DOHH2 (cell line): ENCODE data around the gene ABTB2.

Experiments
- H3F3A ChIP-seq: fragments of 200-600 bp; sonication (generic), shearing (Covaris generic); 2 replicates; pipeline ENCODE4 v1.6.0; 2016; ENCODE audit warnings: antibody characterized with exemption, mild to moderate bottlenecking; ENCODE audit not compliant: control insufficient read depth, insufficient read depth
- H3K27ac ChIP-seq: fragments of 200-600 bp; sonication (generic); 2 replicates; pipeline ENCODE4 v1.5.1; 2014; ENCODE audit warnings: low read depth, mild to moderate bottlenecking, low read length, moderate library complexity
- H3K27me3 ChIP-seq: fragments of 200-600 bp; sonication (generic); 2 replicates; pipeline ENCODE4 v1.6.1; 2014; ENCODE audit warnings: mild to moderate bottlenecking, low read length, mixed read lengths; ENCODE audit not compliant: control insufficient read depth
- H3K36me3 ChIP-seq: fragments of 200-600 bp; sonication (generic); 2 replicates; pipeline ENCODE4 v1.6.1; 2014; ENCODE audit warnings: mild to moderate bottlenecking, low read length, moderate library complexity, mixed read lengths; ENCODE audit not compliant: control insufficient read depth
- H3K4me1 ChIP-seq: fragments of 200-600 bp; sonication (generic); 2 replicates; pipeline ENCODE4 v1.6.1; 2014; ENCODE audit warnings: mild to moderate bottlenecking, low read length, mixed read lengths; ENCODE audit not compliant: control insufficient read depth
- H3K4me2 ChIP-seq: fragments of 200-600 bp; sonication (generic); 2 replicates; pipeline ENCODE4 v1.6.0; 2014; ENCODE audit warnings: mild to moderate bottlenecking, low read length, moderate library complexity
- H3K4me3 ChIP-seq: fragments of 200-600 bp; sonication (generic); 2 replicates; pipeline ENCODE4 v1.5.1; 2014; ENCODE audit warnings: mild to moderate bottlenecking, low read length, mixed read lengths
- H3K79me2 ChIP-seq: fragments of 200-600 bp; sonication (generic); 2 replicates; pipeline ENCODE4 v1.6.1; 2014; ENCODE audit warnings: mild to moderate bottlenecking, low read length, mixed read lengths; ENCODE audit not compliant: control insufficient read depth
- H3K9me2 ChIP-seq: fragments of 200-600 bp; sonication (generic); replicated peaks from 2 replicates; pipeline ENCODE4 v1.6.1; 2014; ENCODE audit warnings: mild to moderate bottlenecking, low read length, mixed read lengths; ENCODE audit not compliant: control insufficient read depth
- H3K9me3 ChIP-seq: fragments of 200-600 bp; sonication (generic); 2 replicates; pipeline ENCODE4 v1.6.1; 2014; ENCODE audit warnings: antibody characterized with exemption, low read length, mixed read lengths; ENCODE audit not compliant: control insufficient read depth, insufficient read depth
- H4K20me1 ChIP-seq: fragments of 200-600 bp; sonication (generic); 2 replicates; pipeline ENCODE4 v1.6.0; 2014; ENCODE audit warnings: low read depth, mild to moderate bottlenecking, antibody characterized with exemption, low read length, moderate library complexity; ENCODE audit not compliant: control insufficient read depth, insufficient read depth
- EZH2phosphoT487 ChIP-seq: fragments of 200-600 bp; sonication (generic); IDR thresholded peaks from 2 replicates; pipeline ENCODE4 v1.6.1; 2017; ENCODE audit warnings: borderline replicate concordance, mild to moderate bottlenecking, antibody characterized with exemption, low read length, moderate library complexity, mixed read lengths
- TF ChIP-seq, protein P1 (sequence below): fragments of 200-600 bp; sonication (generic); IDR thresholded peaks from one replicate; pipeline ENCODE4 v1.5.1; 2014; ENCODE audit warnings: antibody characterized with exemption, mild to moderate bottlenecking, low read depth, low read length; ENCODE audit not compliant: poor library complexity, severe bottlenecking

Gene ABTB2

DNA sequence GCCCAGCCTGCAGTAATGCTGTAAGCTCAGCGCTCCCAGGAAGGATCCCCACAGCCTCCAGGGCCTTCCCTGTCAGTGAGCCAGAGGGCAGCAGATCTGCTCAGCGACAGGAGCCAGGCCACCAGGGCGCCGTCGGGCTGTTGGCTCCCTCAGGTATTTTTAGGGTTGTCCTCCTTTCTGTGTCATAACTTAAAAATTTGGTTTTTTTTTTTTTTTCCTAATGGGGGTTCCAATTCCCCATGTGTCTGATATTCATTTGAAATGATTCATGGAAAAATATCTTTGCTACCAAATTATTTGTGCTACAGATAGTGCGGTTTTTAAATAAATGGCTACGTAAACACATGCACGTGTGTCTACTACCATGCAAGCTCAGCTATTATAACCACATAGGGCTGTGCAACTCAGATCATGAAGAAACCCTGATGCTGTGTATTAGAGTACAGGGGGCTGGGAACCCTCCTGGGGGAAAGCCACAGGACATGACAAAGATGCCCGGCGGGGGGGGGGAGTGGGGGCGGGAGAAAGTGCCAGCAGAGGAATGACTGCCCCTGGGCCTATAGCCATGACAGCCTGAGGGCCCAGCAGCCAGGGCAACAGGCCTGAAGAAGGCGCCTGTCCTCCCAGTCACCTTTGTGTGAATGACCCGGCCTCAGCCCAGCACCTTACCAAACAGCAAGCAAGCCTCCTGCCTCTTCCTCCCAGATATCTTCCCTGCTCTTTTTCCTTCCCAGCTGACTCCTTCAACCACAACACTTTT, 163.1 kb downstream of the ABTB2 start:
- no peak overlapping the region for H3K4me3 ChIP-seq
- H4K20me1 ChIP-seq: no peaks in the 10 kb centered on the region
- no peaks in the 10 kb centered on the region for H3K36me3 ChIP-seq
- H3K9me2 ChIP-seq: no peaks in the 10 kb centered on the region
- no peaks in the 10 kb centered on the region for H3K9me3 ChIP-seq
- H3F3A ChIP-seq: no peaks in the 10 kb centered on the region
- H3K79me2 ChIP-seq: no peaks in the 10 kb centered on the region
- peaks cover 8% of the 10 kb centered on the region for H3K4me1 ChIP-seq
- no peak overlapping the region for H3K4me2 ChIP-seq
- H3K27ac ChIP-seq: no peak overlapping the region
- TF ChIP-seq, protein P1, sequence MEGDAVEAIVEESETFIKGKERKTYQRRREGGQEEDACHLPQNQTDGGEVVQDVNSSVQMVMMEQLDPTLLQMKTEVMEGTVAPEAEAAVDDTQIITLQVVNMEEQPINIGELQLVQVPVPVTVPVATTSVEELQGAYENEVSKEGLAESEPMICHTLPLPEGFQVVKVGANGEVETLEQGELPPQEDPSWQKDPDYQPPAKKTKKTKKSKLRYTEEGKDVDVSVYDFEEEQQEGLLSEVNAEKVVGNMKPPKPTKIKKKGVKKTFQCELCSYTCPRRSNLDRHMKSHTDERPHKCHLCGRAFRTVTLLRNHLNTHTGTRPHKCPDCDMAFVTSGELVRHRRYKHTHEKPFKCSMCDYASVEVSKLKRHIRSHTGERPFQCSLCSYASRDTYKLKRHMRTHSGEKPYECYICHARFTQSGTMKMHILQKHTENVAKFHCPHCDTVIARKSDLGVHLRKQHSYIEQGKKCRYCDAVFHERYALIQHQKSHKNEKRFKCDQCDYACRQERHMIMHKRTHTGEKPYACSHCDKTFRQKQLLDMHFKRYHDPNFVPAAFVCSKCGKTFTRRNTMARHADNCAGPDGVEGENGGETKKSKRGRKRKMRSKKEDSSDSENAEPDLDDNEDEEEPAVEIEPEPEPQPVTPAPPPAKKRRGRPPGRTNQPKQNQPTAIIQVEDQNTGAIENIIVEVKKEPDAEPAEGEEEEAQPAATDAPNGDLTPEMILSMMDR: no peak
- no peak for TF ChIP-seq EZH2phosphoT487
- no peaks in the 10 kb centered on the region for H3K27me3 ChIP-seq

DNA sequence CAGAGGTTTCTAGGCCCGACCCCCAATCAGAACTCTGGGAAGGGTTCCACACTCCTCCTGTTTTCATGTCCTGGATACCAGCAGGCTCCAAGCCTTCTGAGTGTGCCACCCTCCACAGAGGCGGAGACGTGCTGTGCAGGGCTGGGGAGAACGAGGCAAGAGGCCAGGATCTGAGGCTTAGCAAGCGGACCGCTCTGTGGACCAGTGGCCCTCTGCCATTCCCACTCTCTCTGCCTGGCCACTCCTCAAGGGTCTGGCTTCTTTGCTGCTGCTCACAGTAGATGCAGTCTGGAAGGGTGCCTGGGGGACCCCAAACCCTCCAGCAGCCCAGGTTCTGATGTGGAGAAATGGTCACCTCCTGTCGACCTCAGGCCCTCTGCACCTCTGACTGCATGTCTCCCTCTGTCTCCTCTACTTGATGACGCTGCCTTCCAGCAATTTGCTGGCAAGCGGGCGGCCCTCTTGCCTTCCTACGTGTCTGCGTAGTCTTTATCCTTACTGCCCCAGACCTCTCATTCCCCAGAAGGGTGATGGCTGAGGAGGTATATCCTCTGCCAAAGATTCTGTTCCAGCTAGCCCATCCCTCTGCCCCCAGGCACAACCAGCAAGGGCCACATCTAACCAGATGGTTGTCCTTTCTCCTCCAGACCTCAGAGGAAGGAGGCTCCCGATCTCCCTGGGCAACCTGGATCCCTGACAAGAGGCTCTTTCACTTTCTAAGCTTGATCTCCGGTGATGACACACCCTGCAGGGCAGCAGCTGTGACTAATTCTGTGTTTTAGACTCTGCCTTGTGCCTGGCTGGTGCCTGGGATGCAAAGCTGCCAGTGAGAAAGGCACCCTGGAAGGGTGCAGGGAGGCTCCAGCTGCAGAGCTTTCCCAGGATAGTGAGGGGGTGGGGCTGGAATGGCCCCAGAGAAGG, 165.1 kb downstream of the ABTB2 start:
- no peaks in the 10 kb centered on the region for H3K9me3 ChIP-seq
- H3K4me2 ChIP-seq: no peak overlapping the region
- peaks cover 2% of the 10 kb centered on the region; the same call in 1 of the 2 replicates for H3K27me3 ChIP-seq
- no peaks in the 10 kb centered on the region for H3K36me3 ChIP-seq
- no peaks in the 10 kb centered on the region for H3F3A ChIP-seq
- H3K4me1 ChIP-seq: peaks cover 8% of the 10 kb centered on the region
- H3K27ac ChIP-seq: no peak overlapping the region
- H3K4me3 ChIP-seq: no peak overlapping the region
- no peaks in the 10 kb centered on the region for H3K79me2 ChIP-seq
- H4K20me1 ChIP-seq: no peaks in the 10 kb centered on the region
- TF ChIP-seq, protein P1: no peak
- no peak for TF ChIP-seq EZH2phosphoT487
- no peaks in the 10 kb centered on the region for H3K9me2 ChIP-seq

DNA sequence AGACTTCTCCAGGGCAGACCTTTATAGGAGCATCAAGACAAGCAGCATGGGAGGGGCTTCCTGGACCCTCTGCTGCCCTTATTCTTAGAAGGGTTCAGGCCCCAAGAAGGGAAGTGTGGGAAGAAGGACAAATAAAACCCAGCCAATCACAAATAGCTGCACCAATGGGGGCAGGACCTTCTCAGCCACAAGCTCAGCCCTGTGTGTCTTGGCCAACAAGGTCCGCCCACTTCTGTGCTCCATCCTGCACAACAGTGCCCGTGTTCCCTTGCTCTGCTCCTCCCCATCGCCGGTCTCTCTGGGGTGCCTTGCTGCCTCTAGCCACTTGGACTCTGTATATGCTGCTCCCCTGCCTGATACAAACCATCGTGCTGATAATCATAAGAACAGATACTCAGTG, 166.2 kb downstream of the ABTB2 start:
- Histone ChIP-seq H3K79me2 (no peaks in the 10 kb centered on the region), H3K27me3 (peaks cover 2% of the 10 kb centered on the region; the same call in 1 of the 2 replicates), H3K4me1 (peaks cover 8% of the 10 kb centered on the region), H3K9me2 (no peaks in the 10 kb centered on the region), H3K4me3 (no peak overlapping the region), H3K27ac (no peak overlapping the region), H4K20me1 (no peaks in the 10 kb centered on the region), H3K36me3 (no peaks in the 10 kb centered on the region), H3K4me2 (no peak overlapping the region), H3F3A (no peaks in the 10 kb centered on the region), H3K9me3 (no peaks in the 10 kb centered on the region)
- no peak for TF ChIP-seq EZH2phosphoT487
- TF ChIP-seq, protein P1: no peak
